ENCODE results near the gene ABCA1. TPM values are rescaled to one million over a fixed set of nuclear protein-coding genes. Genes with fewer than 3 reads are reported as not detected.
"Not testable (repeated sequence)": the region's sequence is repeated elsewhere in the genome, so short reads cannot be mapped to it uniquely, and the experiment has no call there.

ABCA1 gene
- total RNA-seq, 2 experiments from 2014 or later: 0.09 to 0.23 TPM

DNA sequence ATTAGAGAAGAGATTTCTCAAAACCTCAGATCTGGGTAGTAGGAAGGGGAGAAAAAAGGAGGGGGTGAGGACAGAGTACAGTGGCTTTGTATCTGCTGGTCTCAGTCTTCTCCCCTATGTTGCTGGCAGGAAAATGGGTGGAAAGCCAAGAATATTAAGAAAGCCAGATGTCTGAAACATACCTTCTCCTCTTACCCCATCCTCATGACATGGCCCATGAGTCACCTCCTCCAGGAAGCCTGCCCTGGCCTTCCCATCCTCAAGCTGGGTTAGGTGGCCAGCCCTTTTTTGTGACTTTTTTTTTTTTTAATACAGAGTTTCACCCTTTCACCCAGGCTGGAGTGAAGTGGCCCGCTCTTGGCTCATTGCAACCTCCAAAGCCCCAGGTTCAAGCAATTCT is 61.8 kb downstream of the ABCA1 start:
- no peaks in the 10 kb centered on the region for H3K9me3 Mint-ChIP-seq (ENCODE audit: low read depth)
- CTCF ChIA-PET: no interaction called here
- no peaks in the 10 kb centered on the region for H3K27me3 Mint-ChIP-seq
- no peak for ATAC-seq
- H3K4me1 Mint-ChIP-seq: peaks cover 1% of the 10 kb centered on the region
- no peaks in the 10 kb centered on the region for H3K36me3 Mint-ChIP-seq
- H3K4me3 Mint-ChIP-seq: no peak overlapping the region
- no peak overlapping the region for H3K27ac Mint-ChIP-seq
- no peak for DNase-seq

DNA sequence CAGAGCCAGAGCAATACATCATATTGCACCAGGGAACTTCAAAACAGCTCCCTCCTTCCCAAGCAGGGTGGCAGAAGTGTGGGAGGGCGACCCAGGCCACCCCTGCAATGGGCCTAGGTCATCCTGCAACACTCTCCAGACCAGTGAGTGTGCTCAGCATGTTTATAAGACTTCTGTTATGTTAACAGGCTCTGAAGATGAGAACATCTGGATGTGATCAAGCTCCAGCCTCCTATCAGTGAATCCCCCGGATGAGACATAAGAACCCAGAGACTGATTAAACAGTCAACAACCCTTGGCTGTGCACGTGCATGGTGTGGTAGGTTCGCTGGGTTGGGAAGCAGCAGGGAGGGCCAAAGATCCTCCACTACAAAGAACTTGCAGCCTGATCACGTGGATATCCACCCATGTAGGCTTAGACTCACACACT is 63.3 kb downstream of the ABCA1 start:
- DNase-seq (no peak), ATAC-seq (no peak)
- CTCF ChIA-PET: interaction anchor here (0.7 to 3.1 kb wide), 6 partner anchors 124 to 550 kb away, joined by 3 to 24 read pairs (median 5); no protein-coding TSS in a partner anchor
- Mint-ChIP-seq H3K4me1 (peaks cover 1% of the 10 kb centered on the region), H3K27me3 (no peaks in the 10 kb centered on the region), H3K9me3 (ENCODE audit: low read depth) (no peaks in the 10 kb centered on the region), H3K36me3 (no peaks in the 10 kb centered on the region), H3K4me3 (no peak overlapping the region), H3K27ac (no peak overlapping the region)

DNA sequence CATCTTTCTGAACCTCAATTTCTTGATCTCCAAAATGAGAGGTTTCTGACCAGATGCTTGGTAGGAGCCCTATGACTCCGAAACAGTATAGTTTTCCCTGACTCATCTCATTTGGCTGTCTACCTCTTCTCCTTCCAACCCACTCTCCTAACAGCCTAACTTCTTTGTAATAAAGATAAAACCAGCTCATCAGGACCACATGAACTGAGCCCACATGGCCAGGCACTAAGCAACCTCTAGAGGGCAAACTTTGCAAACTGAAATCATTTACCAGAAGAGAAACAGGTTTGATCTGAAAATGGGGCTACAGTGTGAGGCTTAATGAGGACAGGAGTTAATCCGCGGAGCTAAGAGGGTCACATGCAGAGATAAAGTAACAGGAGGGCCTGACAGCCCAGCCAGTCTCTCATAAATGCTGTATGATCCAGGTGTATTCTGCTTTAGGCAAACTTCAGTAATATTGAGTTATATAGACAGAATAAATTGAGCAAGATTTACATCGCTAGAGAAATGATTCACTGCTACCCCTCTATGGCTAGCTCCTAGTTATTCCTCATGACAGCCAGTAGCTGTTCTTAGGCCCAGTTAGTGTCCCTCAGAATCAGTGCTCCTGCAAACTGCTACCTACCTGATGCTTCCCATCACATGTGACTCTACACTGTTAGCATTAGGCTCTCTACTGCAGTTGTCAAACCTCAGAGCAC is 64.6 kb downstream of the ABCA1 start:
- CTCF ChIA-PET: interaction anchor here (0.9 to 3.1 kb wide), 22 partner anchors 8 to 580 kb away, joined by 3 to 24 read pairs (median 4); no protein-coding TSS in a partner anchor
- Mint-ChIP-seq H3K9me3 (ENCODE audit: low read depth) (no peaks in the 10 kb centered on the region), H3K4me1 (peaks cover 1% of the 10 kb centered on the region), H3K27me3 (no peaks in the 10 kb centered on the region), H3K4me3 (no peak overlapping the region), H3K27ac (no peak overlapping the region), H3K36me3 (no peaks in the 10 kb centered on the region)
- peak; percentile 61 for DNase-seq
- ATAC-seq: peak; percentile 83

DNA sequence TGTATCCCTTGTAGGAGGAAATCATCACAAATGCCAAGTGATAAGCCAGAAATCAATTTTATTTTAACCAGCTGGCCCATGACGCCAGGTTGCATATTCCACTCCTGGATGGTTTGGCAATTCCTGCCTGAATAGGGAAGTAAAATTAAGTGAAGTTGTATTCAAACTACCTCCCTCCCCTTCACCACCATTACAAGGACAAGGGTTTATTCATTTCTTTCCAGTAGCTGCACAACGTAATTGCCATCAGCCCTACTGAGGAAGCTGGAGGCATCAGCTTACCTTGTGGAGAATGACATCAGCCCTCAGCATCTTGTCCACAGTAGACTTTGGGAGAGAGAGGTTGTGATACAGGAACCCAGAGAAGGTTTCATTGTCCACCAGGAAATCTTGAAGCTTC is 66.6 kb downstream of the ABCA1 start:
- Mint-ChIP-seq H3K27me3 (no peaks in the 10 kb centered on the region), H3K4me1 (peaks cover 1% of the 10 kb centered on the region), H3K36me3 (no peaks in the 10 kb centered on the region), H3K9me3 (ENCODE audit: low read depth) (no peaks in the 10 kb centered on the region), H3K27ac (no peak overlapping the region), H3K4me3 (no peak overlapping the region)
- CTCF ChIA-PET: interaction anchor here (0.7 to 0.9 kb wide), 3 partner anchors 49 to 294 kb away, joined by 3 read pairs; no protein-coding TSS in a partner anchor
- ATAC-seq (no peak), DNase-seq (no peak)

DNA sequence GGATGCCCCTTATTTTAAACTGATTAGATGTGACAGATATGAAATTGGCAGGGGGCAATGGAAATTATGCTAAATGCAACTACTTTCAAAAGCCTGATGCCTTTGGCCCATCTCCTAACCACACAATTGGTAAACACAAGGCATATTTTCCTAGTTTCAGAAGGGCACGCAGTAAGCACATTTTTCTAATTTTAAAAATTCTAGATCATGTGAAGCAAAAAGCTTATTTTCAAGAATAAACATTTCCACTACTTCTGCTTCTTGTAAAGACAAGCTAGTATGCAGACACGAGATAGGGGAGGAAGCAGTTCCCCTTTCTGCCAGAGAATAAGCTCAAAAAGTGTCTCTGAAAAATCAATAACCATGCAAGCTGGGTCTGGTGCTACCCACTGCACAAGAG is 67.7 kb downstream of the ABCA1 start:
- CTCF ChIA-PET: interaction anchor here (0.9 kb wide), 1 partner anchor 298 kb away, joined by 4 read pairs; no protein-coding TSS in a partner anchor
- no peak for DNase-seq
- Mint-ChIP-seq H3K27me3 (no peaks in the 10 kb centered on the region), H3K27ac (no peak overlapping the region), H3K36me3 (no peaks in the 10 kb centered on the region), H3K9me3 (ENCODE audit: low read depth) (no peaks in the 10 kb centered on the region), H3K4me3 (no peak overlapping the region), H3K4me1 (peaks cover 1% of the 10 kb centered on the region)
- no peak for ATAC-seq

DNA sequence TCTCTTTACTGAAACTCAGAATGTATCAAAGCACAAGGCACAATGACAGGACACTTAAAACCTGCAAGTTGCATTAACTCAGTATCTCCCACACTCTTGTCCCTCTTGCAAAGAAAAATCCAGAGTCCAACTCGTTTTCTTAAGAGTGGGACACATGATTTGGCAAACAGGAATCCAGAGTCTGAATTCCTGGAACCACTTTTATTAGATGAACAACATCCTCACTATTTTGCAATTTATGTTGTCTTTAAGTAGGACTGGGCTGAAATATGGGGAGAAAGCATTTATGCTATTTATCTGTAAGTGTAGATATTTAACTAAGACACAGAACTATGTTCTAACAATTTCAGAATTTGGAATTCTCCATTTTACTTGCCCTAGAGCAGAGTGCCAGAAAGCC is 69.1 kb downstream of the ABCA1 start:
- Mint-ChIP-seq H3K4me3 (no peak overlapping the region), H3K9me3 (ENCODE audit: low read depth) (no peaks in the 10 kb centered on the region), H3K27me3 (no peaks in the 10 kb centered on the region), H3K36me3 (no peaks in the 10 kb centered on the region), H3K27ac (no peak overlapping the region), H3K4me1 (peaks cover 1% of the 10 kb centered on the region)
- CTCF ChIA-PET: no interaction called here
- ATAC-seq (no peak), DNase-seq (no peak)

DNA sequence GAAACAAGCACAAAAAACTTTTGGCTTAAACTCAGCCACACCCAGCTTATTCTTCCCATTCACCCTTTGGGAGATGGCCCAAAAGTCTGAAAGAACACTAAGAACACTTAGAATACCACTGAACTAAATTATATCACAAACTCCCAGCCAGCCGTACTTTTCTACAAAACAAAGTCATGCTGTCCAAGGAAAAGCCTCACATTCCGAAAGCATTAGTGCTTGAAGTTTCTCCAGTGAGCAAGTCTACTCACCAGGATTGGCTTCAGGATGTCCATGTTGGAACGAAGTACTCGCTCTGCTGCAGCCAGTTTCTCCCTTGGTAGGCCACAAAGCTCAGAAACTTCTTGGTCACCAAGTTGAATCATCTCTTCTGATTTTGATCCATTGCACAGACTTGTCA is 69.7 kb downstream of the ABCA1 start:
- Mint-ChIP-seq H3K27ac (no peak overlapping the region), H3K27me3 (no peaks in the 10 kb centered on the region), H3K4me1 (peaks cover 1% of the 10 kb centered on the region), H3K9me3 (ENCODE audit: low read depth) (no peaks in the 10 kb centered on the region), H3K36me3 (no peaks in the 10 kb centered on the region), H3K4me3 (no peak overlapping the region)
- ATAC-seq (no peak), DNase-seq (no peak)
- CTCF ChIA-PET: no interaction called here

DNA sequence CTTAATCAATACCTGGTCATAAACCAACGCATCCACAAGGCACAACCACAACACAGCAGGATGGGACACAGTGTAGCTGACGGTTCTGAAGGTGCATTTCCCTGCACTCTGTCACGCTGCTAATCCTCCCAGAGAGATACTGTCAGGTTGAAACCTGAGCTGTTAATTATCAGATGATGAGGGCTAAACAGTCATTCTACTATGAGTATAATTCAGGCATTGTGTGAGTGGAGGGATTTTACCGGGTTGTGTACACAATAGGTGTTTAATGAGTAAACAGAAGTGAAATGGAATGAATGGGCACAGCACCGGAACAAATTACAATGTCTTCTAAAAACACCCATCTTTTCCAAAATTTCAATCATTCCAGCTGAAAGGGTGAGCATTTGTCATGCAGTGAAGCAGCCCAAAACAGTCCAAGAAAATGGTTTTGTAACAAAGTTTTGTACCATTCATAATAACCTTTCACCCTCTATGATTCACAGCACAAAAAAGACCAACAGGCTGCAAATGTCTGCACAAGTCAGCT is 71.5 kb downstream of the ABCA1 start:
- Mint-ChIP-seq H3K36me3 (no peaks in the 10 kb centered on the region), H3K4me3 (no peak overlapping the region), H3K27me3 (peaks cover 4% of the 10 kb centered on the region), H3K9me3 (ENCODE audit: low read depth) (no peaks in the 10 kb centered on the region), H3K4me1 (no peaks in the 10 kb centered on the region), H3K27ac (no peak overlapping the region)
- no peak for DNase-seq
- CTCF ChIA-PET: no interaction called here
- ATAC-seq: no peak

DNA sequence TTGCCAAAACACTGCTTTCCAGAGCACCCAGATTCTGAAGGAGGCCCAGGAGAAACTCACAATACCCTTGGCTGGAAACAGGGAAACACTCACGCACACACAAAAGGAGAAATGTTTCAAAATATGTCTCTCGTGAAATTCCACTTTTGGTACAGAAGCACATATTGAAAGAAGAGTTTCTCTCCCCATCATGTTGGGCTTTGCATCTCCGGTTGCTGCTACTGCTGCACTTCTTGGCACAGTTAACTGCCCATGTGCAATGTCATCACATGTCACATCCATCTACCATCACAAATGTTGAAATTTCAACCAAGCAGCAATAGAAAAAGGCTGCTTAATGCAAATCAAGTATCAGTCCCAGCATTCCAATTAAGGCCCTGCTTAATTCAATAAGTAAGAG is 72.1 kb downstream of the ABCA1 start:
- H3K27me3 Mint-ChIP-seq: peaks cover 4% of the 10 kb centered on the region
- H3K4me1 Mint-ChIP-seq: no peaks in the 10 kb centered on the region
- DNase-seq (no peak), ATAC-seq (no peak)
- H3K36me3 Mint-ChIP-seq: no peaks in the 10 kb centered on the region
- no peak overlapping the region for H3K27ac Mint-ChIP-seq
- H3K4me3 Mint-ChIP-seq: no peak overlapping the region
- CTCF ChIA-PET: no interaction called here
- no peaks in the 10 kb centered on the region for H3K9me3 Mint-ChIP-seq (ENCODE audit: low read depth)

DNA sequence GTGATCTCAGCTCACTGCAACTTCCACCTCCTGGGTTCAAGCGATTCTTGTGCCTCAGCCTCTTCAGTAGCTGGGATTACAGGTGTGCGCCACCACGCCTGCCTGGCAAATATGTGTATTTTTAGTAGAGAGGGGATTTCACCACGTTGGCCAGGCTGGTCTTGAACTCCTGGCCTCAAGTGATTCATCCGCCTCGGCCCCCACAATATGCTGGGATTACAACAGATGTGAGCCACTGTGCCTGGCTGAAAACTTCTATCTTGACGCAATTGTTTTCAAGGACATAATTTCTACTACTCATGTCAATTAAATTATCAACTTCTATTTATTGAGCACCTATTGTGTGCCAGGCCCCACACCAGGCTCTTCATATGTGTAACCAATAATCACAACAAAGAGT is 72.7 kb downstream of the ABCA1 start:
- not testable (repeated sequence) for H3K27ac Mint-ChIP-seq, ATAC-seq, H3K27me3 Mint-ChIP-seq

DNA sequence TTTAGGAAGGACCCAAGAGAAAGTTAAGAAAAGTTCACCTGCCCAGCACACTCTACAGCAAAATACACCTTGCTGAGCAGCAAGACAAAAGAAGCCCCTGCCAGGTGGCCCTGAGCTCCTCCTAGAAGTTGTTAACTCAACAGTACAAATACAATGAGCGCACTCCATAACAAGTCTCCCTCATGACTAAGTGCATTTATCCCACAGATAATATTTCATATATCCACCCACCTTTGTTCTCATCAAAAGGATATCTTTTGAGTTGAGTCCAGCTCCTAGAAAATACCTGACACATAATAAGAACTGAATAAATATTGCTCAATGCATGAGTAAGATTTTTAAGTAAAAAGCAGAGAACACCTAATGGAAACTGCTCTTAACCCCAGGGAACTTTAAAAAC is 73.3 kb downstream of the ABCA1 start:
- DNase-seq (no peak), ATAC-seq (no peak)
- H3K27ac Mint-ChIP-seq: no peak overlapping the region
- no peaks in the 10 kb centered on the region for H3K4me1 Mint-ChIP-seq
- CTCF ChIA-PET: no interaction called here
- peaks cover 4% of the 10 kb centered on the region for H3K27me3 Mint-ChIP-seq
- no peaks in the 10 kb centered on the region for H3K36me3 Mint-ChIP-seq
- H3K4me3 Mint-ChIP-seq: no peak overlapping the region
- H3K9me3 Mint-ChIP-seq (ENCODE audit: low read depth): no peaks in the 10 kb centered on the region

More for the DNA sequence above, 72.7 kb downstream of the ABCA1 start:
- CTCF ChIA-PET; DNase-seq; H3K9me3 Mint-ChIP-seq (ENCODE audit: low read depth); H3K36me3 Mint-ChIP-seq; H3K4me1 Mint-ChIP-seq; H3K4me3 Mint-ChIP-seq: not testable (repeated sequence)

DNA sequence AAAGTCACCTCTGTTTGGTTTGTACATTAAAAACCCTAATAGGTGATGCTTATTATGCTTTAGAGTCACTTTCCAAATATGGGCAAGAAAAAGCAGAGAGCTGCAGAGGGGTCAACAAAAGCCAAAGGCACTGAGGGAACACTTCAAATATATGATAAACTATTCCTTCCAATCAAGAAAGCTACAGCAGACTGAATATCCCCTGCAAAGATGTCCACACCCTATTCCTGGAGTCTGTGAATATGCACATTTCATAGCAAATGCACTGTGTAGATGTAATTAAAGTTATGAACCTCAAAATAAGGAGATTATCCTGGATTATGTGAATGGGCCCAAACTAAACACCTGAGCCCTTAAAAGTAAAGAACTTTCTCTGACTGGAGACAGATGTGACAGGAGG is 74.3 kb downstream of the ABCA1 start:
- no peak for ATAC-seq
- Mint-ChIP-seq H3K27ac (no peak overlapping the region), H3K4me3 (no peak overlapping the region), H3K27me3 (peaks cover 4% of the 10 kb centered on the region), H3K36me3 (no peaks in the 10 kb centered on the region), H3K4me1 (no peaks in the 10 kb centered on the region), H3K9me3 (ENCODE audit: low read depth) (no peaks in the 10 kb centered on the region)
- no peak for DNase-seq
- CTCF ChIA-PET: no interaction called here

DNA sequence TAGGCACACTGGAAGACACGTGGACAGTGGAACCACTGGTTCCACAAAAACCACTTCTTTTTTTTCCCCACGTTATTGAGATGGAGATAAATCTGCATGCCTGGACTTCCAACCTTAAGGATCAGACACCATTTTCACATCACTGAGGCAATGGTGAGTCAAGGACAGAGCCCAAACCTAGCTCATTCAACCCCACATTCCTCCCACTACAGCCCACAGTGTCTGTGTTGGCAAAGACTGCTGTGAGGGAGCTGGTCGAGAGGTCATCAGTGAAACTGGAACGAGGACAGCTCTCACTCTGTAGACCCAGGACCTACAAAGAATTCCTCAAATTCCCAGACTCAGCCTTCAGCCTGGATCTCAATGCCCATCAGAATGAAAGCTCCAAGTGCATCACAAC is 74.8 kb downstream of the ABCA1 start:
- CTCF ChIA-PET: no interaction called here
- no peaks in the 10 kb centered on the region for H3K4me1 Mint-ChIP-seq
- no peaks in the 10 kb centered on the region for H3K36me3 Mint-ChIP-seq
- no peak overlapping the region for H3K4me3 Mint-ChIP-seq
- peaks cover 4% of the 10 kb centered on the region for H3K27me3 Mint-ChIP-seq
- ATAC-seq (no peak), DNase-seq (no peak)
- H3K9me3 Mint-ChIP-seq (ENCODE audit: low read depth): no peaks in the 10 kb centered on the region
- no peak overlapping the region for H3K27ac Mint-ChIP-seq

DNA sequence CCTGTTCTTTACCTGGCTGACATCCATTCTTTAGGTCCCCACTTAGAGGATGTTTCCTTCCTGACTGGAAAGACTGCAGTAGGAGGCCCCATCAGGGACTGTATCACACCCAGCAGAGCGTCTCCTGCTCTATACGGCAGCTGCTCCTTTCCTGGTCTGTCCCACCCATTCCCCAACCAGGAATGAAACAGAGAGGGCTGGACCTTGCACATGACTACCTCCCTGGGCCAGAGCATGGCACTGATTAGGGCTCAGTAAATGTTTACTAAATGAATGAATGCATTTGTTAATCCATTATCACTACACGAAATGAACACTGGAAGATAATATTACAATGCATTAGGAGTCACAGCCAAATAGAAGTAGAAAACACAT is 76.4 kb downstream of the ABCA1 start:
- ATAC-seq (no peak), DNase-seq (no peak)
- Mint-ChIP-seq H3K27me3 (peaks cover 7% of the 10 kb centered on the region), H3K36me3 (no peaks in the 10 kb centered on the region), H3K9me3 (ENCODE audit: low read depth) (no peaks in the 10 kb centered on the region), H3K4me3 (no peak overlapping the region), H3K27ac (no peak overlapping the region), H3K4me1 (no peaks in the 10 kb centered on the region)
- CTCF ChIA-PET: no interaction called here
